HG03378 (cell line): ENCODE data around the gene SLC18A3.

Source experiments
- ATAC-seq: cut with Tn5 transposase; IDR thresholded peaks from one replicate; pipeline ENCODE4 v1.9.1; 2021; ENCODE audit warnings: mild to moderate bottlenecking, moderate library complexity; ENCODE audit not compliant: unreplicated experiment

The SLC18A3 gene

GRCh38 chr10:49649936-49650723 lies 40.0 kb downstream of the SLC18A3 start:
- no peak for ATAC-seq

DNA sequence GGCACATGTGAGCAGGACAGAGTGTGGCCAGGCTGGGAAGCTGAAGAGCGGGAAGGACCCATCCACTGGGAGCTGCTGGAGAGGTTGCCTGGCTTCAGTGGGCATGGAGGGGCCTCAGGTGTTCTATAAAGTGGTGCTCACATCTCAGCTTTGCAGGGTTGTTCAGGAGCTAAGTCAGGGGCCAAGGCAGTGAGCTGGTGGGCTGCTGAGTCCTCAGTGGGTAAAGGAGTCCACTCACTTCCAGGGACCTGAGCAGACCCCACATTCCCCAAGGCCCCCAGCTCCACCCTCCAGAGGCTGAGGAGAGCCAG lies 40.6 kb downstream of the SLC18A3 start:
- no peak for ATAC-seq

DNA sequence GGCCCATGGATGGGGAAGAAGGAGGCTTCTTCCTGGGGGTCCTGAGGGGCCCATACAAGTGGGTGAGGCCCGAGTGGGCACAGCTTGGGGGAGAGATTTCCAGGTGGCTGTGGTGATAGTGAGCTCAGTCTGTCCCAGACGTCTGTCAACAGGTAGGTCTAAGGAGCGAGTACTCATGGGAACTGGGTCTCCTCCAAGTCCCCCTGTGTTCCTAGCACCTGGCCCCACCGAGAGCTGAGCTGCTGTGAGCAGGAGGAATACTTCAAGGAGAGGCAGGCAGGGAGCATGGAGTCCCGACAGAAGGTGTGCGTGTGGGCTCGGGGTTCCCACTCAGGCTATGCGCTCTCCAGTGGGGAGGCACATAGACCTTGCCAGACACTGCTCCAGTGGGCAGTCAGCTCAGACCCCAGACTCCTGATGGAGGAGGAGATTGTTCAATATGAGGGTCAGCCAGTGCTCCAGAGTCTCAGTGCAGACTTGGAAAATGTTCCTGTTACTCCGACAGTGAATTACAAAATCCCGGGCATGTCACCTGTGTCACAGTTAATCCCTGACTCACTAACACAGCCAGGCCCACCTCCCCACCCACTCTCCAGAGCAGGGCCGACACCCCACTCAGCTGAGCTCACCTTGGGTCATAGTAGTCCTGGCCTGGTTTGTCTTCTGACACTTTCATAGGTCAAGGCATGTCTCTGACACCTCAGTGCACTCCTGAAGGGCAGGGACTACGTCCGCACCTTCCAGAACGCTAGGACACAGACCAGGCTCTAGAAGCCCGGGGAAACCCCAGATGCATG lies 41.1 kb downstream of the SLC18A3 start:
- ATAC-seq, result no peak

- no peak for ATAC-seq
Measured at GRCh38 chr10:49651917-49652316, 41.8 kb downstream of the SLC18A3 start.

DNA sequence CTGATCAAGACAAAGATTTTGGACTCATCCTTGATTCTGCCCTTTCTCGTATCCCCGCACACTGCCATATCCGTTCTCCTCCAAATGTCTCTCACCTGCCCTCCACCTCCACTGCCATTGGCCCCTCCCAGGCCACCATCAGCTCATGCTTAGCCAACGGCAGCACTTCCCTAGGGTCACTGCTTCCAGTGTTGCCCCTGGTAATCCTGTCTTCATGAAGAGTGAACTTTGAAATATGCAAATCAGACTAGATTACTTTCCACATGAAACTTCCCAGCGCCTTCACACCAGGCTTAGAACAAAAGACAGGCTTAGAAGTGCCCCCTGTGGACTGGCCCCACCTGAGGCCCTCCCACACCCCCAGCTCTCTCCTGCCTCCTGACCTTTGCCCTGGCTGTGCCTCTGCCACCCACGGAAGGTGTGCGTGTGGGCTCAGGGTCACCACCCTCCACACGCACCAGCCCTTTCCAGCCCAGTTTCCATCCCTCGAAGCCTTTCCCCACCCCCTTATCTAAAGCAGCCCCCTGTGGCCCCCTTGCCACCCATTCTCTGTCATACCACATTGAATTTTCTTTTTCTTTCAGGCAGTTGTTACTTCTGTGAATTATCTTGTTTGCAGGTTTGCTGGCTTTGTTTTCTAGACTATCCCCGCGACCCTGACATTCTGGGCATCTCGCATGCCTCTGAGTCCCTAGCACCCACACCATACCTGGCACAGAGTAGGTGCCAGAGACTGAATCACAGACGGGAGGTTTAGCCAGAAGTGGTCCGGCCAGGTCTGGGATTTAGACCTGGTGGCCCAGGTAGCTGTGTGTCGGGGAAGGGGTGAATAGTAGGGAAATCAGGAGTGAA lies 42.5 kb downstream of the SLC18A3 start:
- no peak for ATAC-seq

- ATAC-seq, result no peak
Measured at GRCh38 chr10:49653273-49653929, 43.3 kb downstream of the SLC18A3 start.

DNA sequence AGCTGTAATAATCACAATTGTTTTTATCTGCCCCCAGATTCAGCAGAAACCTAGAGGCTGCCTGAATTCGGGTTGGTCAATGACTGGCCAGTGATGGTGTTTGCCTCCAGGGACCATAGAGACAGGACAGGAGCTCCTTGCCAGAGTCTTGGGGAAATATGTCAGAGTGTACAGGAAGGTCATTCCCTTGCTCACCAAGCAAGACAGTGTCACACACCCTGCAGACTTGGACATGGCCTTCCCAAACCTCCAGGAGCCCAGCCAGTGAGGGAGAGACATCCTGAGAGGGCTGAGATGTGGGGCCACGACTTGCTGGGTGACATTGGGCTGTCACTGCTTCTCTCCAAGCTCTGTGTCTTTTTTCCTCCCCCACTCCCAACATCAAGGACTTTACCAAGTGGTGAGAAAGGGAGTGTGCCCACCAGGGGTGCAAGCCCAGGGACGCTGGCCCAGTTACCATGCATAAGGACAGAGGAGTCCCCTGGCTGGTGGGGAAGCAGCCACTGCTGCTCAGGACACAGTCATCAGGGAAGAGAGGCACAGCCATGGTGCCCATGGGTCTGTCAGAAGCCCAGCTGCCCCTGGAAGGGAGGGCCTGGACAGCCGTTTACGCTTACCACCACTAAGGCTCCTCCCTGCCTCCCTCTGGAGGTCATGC lies 44.1 kb downstream of the SLC18A3 start:
- ATAC-seq, result no peak

DNA sequence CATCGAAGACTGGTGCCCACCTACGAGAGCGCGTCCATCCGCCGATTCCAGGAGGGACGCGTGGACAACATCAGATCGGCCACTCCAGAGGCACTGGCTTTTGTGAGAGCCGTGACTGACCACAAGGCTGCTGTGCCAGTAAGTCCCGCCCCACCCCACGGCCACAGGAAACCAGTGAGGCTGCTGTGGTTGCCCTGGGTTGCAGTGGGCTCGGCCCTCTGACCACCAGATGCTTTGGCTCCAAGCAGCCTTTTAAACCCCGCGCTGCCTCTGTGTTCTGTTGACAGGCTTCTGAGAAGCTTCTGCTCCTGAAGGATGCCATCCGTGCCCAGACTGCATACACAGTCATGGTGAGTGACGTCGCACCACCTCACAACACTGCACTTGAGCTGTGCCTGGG lies 45.0 kb downstream of the SLC18A3 start:
- no peak for ATAC-seq

GRCh38 chr10:49656845-49657493 lies 46.9 kb downstream of the SLC18A3 start:
- no peak for ATAC-seq

DNA sequence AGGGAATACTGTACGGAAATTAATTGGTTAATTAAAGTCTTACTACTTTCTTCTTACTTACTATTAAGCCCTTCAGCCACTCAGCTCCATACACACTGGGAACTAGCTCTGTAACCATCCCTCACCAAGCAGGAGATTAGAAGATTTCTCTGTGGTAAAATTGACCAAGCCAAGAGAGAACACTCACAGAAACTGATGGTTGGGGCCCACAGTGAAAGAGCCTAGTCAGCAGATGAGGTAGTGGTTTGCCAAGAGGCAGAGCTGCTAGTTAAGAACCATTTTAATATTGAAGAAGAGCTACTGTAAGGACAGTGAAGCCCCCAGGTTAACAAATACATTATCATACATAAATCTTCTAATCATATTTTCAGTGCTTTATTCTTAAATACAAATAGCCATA lies 47.5 kb downstream of the SLC18A3 start:
- no peak for ATAC-seq

- no peak for ATAC-seq
Measured at GRCh38 chr10:49661140-49661856, 51.2 kb downstream of the SLC18A3 start.
